PC-9 (cell line): ENCODE data around the gene TMEM178A. TPM values are rescaled to one million over a fixed set of nuclear protein-coding genes. Genes with fewer than 3 reads are reported as not detected.

Experiments
- BruUV-seq: library from RNA; stranded (reverse); fragments of 400-500 nt; replicated peaks from 2 replicates; lab custom pipeline; 2021; lab: Mats Ljungman, UMichigan
- CTCF ChIA-PET: fragments of 300-600 bp; sonication (Branson Sonifier 250); formaldehyde crosslinking; loops from one replicate; lab custom pipeline; 2022; ENCODE audit warnings: antibody characterized with exemption; lab: Charles Lee
- POLR2A ChIA-PET: fragments of 300-600 bp; sonication (Branson Sonifier 250); formaldehyde crosslinking; loops from one replicate; lab custom pipeline; 2022; ENCODE audit warnings: antibody characterized with exemption; ENCODE audit not compliant: unreplicated experiment; lab: Charles Lee
- DNase-seq, 2 experiments: peaks; one replicate each; pipeline versions ENCODE4 v3.0.0 to v3.0.0-alpha.2; 2015 to 2022; ENCODE audit warnings: mixed read lengths in 1 of 2
- H2AFZ ChIP-seq: fragments of 200-600 bp; sonication (generic); 2 replicates; pipeline ENCODE4 v1.8.1; 2017; ENCODE audit warnings: antibody characterized with exemption
- H3F3A ChIP-seq: fragments of 200-600 bp; sonication (generic); 2 replicates; pipeline ENCODE4 v1.8.1; 2017; ENCODE audit warnings: antibody characterized with exemption, mild to moderate bottlenecking, low read depth; ENCODE audit not compliant: insufficient read depth
- H3K27ac ChIP-seq: fragments of 200-600 bp; sonication (generic); 2 replicates; pipeline ENCODE4 v1.6.1; 2016; ENCODE audit warnings: mixed run types
- H3K27me3 ChIP-seq: fragments of 200-600 bp; sonication (generic); 2 replicates; pipeline ENCODE4 v1.6.1; 2016; ENCODE audit warnings: low read depth, mixed run types; ENCODE audit not compliant: insufficient read depth
- H3K36me3 ChIP-seq: fragments of 200-600 bp; sonication (generic); 2 replicates; pipeline ENCODE4 v1.6.1; 2016; ENCODE audit warnings: low read depth, mixed run types
- H3K4me1 ChIP-seq: fragments of 200-600 bp; sonication (generic); replicated peaks from 2 replicates; pipeline ENCODE4 v1.6.1; 2016; ENCODE audit warnings: mixed run types; ENCODE audit not compliant: insufficient read depth
- H3K4me2 ChIP-seq: fragments of 200-600 bp; sonication (generic); 2 replicates; pipeline ENCODE4 v1.6.1; 2017; ENCODE audit warnings: mixed run types
- H3K4me3 ChIP-seq: fragments of 200-600 bp; sonication (generic); 2 replicates; pipeline ENCODE4 v1.6.1; 2016; ENCODE audit warnings: mixed run types
- H3K79me2 ChIP-seq: fragments of 200-600 bp; sonication (generic); 2 replicates; pipeline ENCODE4 v1.6.1; 2017; ENCODE audit warnings: low read depth, mixed run types
- H3K9me2 ChIP-seq: fragments of 200-600 bp; sonication (generic); 2 replicates; pipeline ENCODE4 v1.8.1; 2017; ENCODE audit warnings: mild to moderate bottlenecking; ENCODE audit not compliant: insufficient read depth
- H3K9me3 ChIP-seq: fragments of 200-600 bp; sonication (generic); 2 replicates; pipeline ENCODE4 v1.8.1; 2016; ENCODE audit warnings: low read depth; ENCODE audit not compliant: insufficient read depth
- H4K20me1 ChIP-seq: fragments of 200-600 bp; sonication (generic); 2 replicates; pipeline ENCODE4 v1.8.1; 2017; ENCODE audit not compliant: insufficient read depth
- EZH2 ChIP-seq: fragments of 200-600 bp; sonication (generic); IDR thresholded peaks from 2 replicates; pipeline ENCODE4 v1.8.0; 2017; ENCODE audit warnings: antibody characterized with exemption, low read depth
- intact Hi-C: fragments of 100-400 bp; cut with micrococcal nuclease; formaldehyde crosslinking; loops from one replicate; pipeline ENCODE4 v1.10.0; 2022; ENCODE audit not compliant: unreplicated experiment
- total RNA-seq: library from RNA; stranded (reverse); gene quantifications from 2 replicates; pipeline ENCODE4 v1.2.3, GENCODE V29; 2021
- TF ChIP-seq, protein P1 (sequence below): fragments of 200-600 bp; sonication (generic); conservative IDR thresholded peaks from 2 replicates; pipeline ENCODE4 v1.6.1; 2017; ENCODE audit warnings: mixed run types, antibody characterized with exemption, mild to moderate bottlenecking, moderate library complexity

Gene TMEM178A
- total RNA-seq, 1 experiment from 2014 or later: 2.8 TPM

DNA sequence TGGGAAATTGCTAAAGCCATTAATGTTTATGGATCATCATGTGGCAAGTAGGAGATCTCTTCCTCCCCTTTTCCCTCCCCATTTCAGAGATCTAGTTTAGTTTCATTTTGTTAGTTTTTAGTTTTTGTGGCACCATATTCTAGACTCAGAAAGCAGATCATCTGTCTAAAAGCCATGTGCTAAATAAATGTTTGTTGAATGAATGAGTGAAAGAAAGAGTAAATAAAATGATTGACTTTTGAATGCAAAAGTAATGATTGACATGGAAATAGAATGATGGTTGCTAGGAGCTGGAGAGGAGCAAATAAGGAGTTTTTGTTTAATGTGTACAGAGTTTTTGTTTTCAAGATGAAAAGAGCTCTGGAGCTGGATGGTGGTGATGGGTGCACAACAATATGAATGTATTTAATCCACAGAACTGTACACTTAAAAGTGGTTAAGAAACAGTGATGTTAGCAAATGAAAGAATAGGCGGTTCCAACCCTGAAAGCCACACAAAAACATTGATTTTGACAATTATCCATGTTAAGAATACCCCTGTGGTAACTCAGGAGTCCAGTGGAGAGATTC is 23.6 kb downstream of the TMEM178A start:
- TF ChIP-seq, protein P1, sequence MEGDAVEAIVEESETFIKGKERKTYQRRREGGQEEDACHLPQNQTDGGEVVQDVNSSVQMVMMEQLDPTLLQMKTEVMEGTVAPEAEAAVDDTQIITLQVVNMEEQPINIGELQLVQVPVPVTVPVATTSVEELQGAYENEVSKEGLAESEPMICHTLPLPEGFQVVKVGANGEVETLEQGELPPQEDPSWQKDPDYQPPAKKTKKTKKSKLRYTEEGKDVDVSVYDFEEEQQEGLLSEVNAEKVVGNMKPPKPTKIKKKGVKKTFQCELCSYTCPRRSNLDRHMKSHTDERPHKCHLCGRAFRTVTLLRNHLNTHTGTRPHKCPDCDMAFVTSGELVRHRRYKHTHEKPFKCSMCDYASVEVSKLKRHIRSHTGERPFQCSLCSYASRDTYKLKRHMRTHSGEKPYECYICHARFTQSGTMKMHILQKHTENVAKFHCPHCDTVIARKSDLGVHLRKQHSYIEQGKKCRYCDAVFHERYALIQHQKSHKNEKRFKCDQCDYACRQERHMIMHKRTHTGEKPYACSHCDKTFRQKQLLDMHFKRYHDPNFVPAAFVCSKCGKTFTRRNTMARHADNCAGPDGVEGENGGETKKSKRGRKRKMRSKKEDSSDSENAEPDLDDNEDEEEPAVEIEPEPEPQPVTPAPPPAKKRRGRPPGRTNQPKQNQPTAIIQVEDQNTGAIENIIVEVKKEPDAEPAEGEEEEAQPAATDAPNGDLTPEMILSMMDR: no peak
- TF ChIP-seq EZH2: no peak
- Histone ChIP-seq H3K27ac (no peak overlapping the region), H3K27me3 (no peaks in the 10 kb centered on the region), H4K20me1 (no peaks in the 10 kb centered on the region), H3K4me2 (no peak overlapping the region), H3K9me2 (no peaks in the 10 kb centered on the region), H3K36me3 (no peaks in the 10 kb centered on the region), H3K79me2 (no peaks in the 10 kb centered on the region), H3F3A (no peaks in the 10 kb centered on the region), H2AFZ (no peak overlapping the region; the same call in 1 of the 2 replicates), H3K9me3 (no peaks in the 10 kb centered on the region), H3K4me3 (no peak overlapping the region), H3K4me1 (no peaks in the 10 kb centered on the region)
- ChIA-PET CTCF (no interaction called here), POLR2A (interaction anchor here (0.5 to 0.7 kb wide), 2 partner anchors 121 to 245 kb away, joined by 4 to 5 read pairs; no protein-coding TSS in a partner anchor)
- BruUV-seq: no TSS peak
- DNase-seq: no peak
- intact Hi-C loops: no loop called here

DNA sequence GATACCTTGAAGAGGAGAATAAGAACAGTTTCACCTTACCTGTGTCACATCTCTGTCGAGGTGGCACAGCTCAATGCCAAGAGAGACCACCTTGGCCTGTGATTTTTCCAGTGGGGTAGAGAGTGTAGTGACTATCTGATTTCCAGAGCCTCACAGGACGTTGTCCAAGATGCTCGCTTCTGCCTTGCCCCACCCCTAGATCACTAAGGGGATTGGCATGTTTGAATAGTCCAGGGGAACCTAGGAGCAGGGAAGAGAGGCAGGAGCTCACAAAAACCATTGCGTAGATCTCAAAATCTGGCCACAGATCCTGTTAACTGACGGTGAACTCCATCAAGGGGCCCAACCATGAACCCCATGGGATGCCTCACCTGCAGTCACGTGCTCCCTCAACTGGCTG is 24.2 kb downstream of the TMEM178A start:
- intact Hi-C loops: loop anchor here (10.0 kb wide), 1 partner anchor 95 kb away; no protein-coding TSS in a partner anchor
- H3K9me2 ChIP-seq: no peaks in the 10 kb centered on the region
- POLR2A ChIA-PET: interaction anchor here (0.5 to 0.7 kb wide), 2 partner anchors 121 to 245 kb away, joined by 4 to 5 read pairs; no protein-coding TSS in a partner anchor

DNA sequence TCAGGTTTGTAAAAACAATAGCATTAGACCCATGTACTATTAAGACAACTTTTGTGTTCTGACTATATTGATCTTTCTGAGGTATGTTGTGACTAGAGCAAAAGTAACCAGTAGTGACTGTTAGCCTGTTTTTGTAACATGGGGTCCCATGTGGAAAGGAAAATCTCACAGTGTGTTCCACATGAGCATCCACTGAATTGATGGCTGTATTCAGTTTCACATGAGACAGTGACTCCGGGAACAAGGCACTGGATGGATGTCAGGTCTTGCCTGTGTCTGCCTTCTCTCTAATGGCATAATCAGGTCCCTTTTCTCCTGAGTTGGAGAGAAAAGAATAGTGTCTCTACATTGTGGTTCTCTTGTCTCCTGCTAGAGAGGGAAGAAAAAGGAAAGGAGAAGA is 27.5 kb downstream of the TMEM178A start:
- Histone ChIP-seq H3K36me3 (no peaks in the 10 kb centered on the region), H3K9me2 (no peaks in the 10 kb centered on the region), H3K9me3 (no peaks in the 10 kb centered on the region), H2AFZ (no peak overlapping the region), H3K4me1 (no peaks in the 10 kb centered on the region), H3K4me2 (no peak overlapping the region), H3K79me2 (no peaks in the 10 kb centered on the region), H3F3A (no peaks in the 10 kb centered on the region), H4K20me1 (no peaks in the 10 kb centered on the region), H3K4me3 (no peak overlapping the region), H3K27me3 (no peaks in the 10 kb centered on the region), H3K27ac (no peak overlapping the region)
- ChIA-PET POLR2A (no interaction called here), CTCF (no interaction called here)
- intact Hi-C loops: loop anchor here (10.0 kb wide), 1 partner anchor 98 kb away; no protein-coding TSS in a partner anchor
- no peak for DNase-seq
- BruUV-seq: no TSS peak
- TF ChIP-seq, protein P1: no peak
- TF ChIP-seq EZH2: no peak

More for the DNA sequence above, 24.2 kb downstream of the TMEM178A start:
- no peaks in the 10 kb centered on the region for H3K79me2 ChIP-seq
- CTCF ChIA-PET: no interaction called here
- no peaks in the 10 kb centered on the region for H3K36me3 ChIP-seq
- H2AFZ ChIP-seq: no peak overlapping the region; the same call in 1 of the 2 replicates
- no peaks in the 10 kb centered on the region for H3K9me3 ChIP-seq
- H3K4me1 ChIP-seq: no peaks in the 10 kb centered on the region
- H4K20me1 ChIP-seq: no peaks in the 10 kb centered on the region
- H3F3A ChIP-seq: no peaks in the 10 kb centered on the region
- no peak overlapping the region for H3K27ac ChIP-seq
- no peak for TF ChIP-seq EZH2
- TF ChIP-seq, protein P1: no peak
- no peak overlapping the region for H3K4me2 ChIP-seq
- H3K27me3 ChIP-seq: no peaks in the 10 kb centered on the region
- no peak overlapping the region for H3K4me3 ChIP-seq
- no TSS peak for BruUV-seq
- DNase-seq: peak in 1 of 2 experiments; percentile 6
